IPS-18c (cell line): Measurements from ENCODE around the gene MTHFS.

Source experiments
- H3K4me3 ChIP-seq: 2 replicates; pipeline ENCODE4 v1.7.0; 2013; ENCODE audit warnings: low read depth, mild to moderate bottlenecking, low read length, moderate library complexity; ENCODE audit not compliant: insufficient read depth
- H3K9me3 ChIP-seq: one replicate; pipeline ENCODE4 v1.6.1; 2013; ENCODE audit warnings: mild to moderate bottlenecking, low read length, moderate library complexity; ENCODE audit not compliant: control insufficient read depth, insufficient read depth

MTHFS gene

GRCh38 chr15:79896131-79896633 lies 632 bp downstream of the MTHFS start:
- peak overlapping the region; percentile 99 for H3K4me3 ChIP-seq
- no peaks in the 10 kb centered on the region for H3K9me3 ChIP-seq

- Histone ChIP-seq H3K9me3 (no peaks in the 10 kb centered on the region), H3K4me3 (no peak overlapping the region)
Observed at GRCh38 chr15:79887054-79887930, 9.5 kb downstream of the MTHFS start.

GRCh38 chr15:79886124-79886523 lies 10.7 kb downstream of the MTHFS start:
- Histone ChIP-seq H3K4me3 (no peak overlapping the region), H3K9me3 (no peaks in the 10 kb centered on the region)

GRCh38 chr15:79884204-79884596 lies 12.6 kb downstream of the MTHFS start:
- no peaks in the 10 kb centered on the region for H3K9me3 ChIP-seq
- H3K4me3 ChIP-seq = no peak overlapping the region

GRCh38 chr15:79883579-79884203 lies 13.1 kb downstream of the MTHFS start:
- Histone ChIP-seq H3K4me3 (no peak overlapping the region), H3K9me3 (no peaks in the 10 kb centered on the region)

- Histone ChIP-seq H3K4me3 (no peak overlapping the region), H3K9me3 (no peaks in the 10 kb centered on the region)
Observed at GRCh38 chr15:79881668-79882067, 15.1 kb downstream of the MTHFS start.

GRCh38 chr15:79881254-79881653 lies 15.6 kb downstream of the MTHFS start:
- Histone ChIP-seq H3K4me3 (no peak overlapping the region), H3K9me3 (no peaks in the 10 kb centered on the region)

- H3K9me3 ChIP-seq = no peaks in the 10 kb centered on the region
- no peak overlapping the region for H3K4me3 ChIP-seq
Observed at GRCh38 chr15:79878078-79878705, 18.6 kb downstream of the MTHFS start.

- Histone ChIP-seq H3K4me3 (no peak overlapping the region), H3K9me3 (no peaks in the 10 kb centered on the region)
Observed at GRCh38 chr15:79875213-79875612, 21.6 kb downstream of the MTHFS start.

GRCh38 chr15:79874242-79874641 lies 22.6 kb downstream of the MTHFS start:
- Histone ChIP-seq H3K4me3 (no peak overlapping the region), H3K9me3 (no peaks in the 10 kb centered on the region)

GRCh38 chr15:79872358-79873017 lies 24.3 kb downstream of the MTHFS start:
- H3K4me3 ChIP-seq = no peak overlapping the region

GRCh38 chr15:79868554-79868953 lies 28.3 kb downstream of the MTHFS start:
- H3K9me3 ChIP-seq = no peaks in the 10 kb centered on the region
- no peak overlapping the region for H3K4me3 ChIP-seq

More at GRCh38 chr15:79872358-79873017, 24.3 kb downstream of the MTHFS start:
- no peaks in the 10 kb centered on the region for H3K9me3 ChIP-seq

GRCh38 chr15:79863886-79864285 lies 32.9 kb downstream of the MTHFS start:
- Histone ChIP-seq H3K9me3 (no peaks in the 10 kb centered on the region), H3K4me3 (no peak overlapping the region)

GRCh38 chr15:79862191-79862590 lies 34.6 kb downstream of the MTHFS start:
- no peaks in the 10 kb centered on the region for H3K9me3 ChIP-seq
- H3K4me3 ChIP-seq = no peak overlapping the region

- no peak overlapping the region for H3K4me3 ChIP-seq
- H3K9me3 ChIP-seq = no peaks in the 10 kb centered on the region
Observed at GRCh38 chr15:79860661-79861060, 36.2 kb downstream of the MTHFS start.

- Histone ChIP-seq H3K4me3 (no peak overlapping the region), H3K9me3 (no peaks in the 10 kb centered on the region)
Observed at GRCh38 chr15:79858469-79858868, 38.3 kb downstream of the MTHFS start.

GRCh38 chr15:79853492-79854328 lies 43.1 kb downstream of the MTHFS start:
- Histone ChIP-seq H3K4me3 (no peak overlapping the region), H3K9me3 (no peaks in the 10 kb centered on the region)
